HepG2 (cell line): Measurements from ENCODE around the gene CYP2A6. TPM values are rescaled to one million over a fixed set of nuclear protein-coding genes. Genes with fewer than 3 reads are reported as not detected.

Experiments
- ARID5B ChIP-seq: IDR thresholded peaks from 2 replicates; pipeline ENCODE4 v1.4.0; 2020; ENCODE audit warnings: mild to moderate bottlenecking, missing genetic modification reagents
- DZIP1 ChIP-seq: sonication (generic); formaldehyde crosslinking; IDR thresholded peaks from 2 replicates; pipeline ENCODE4 v1.5.0; 2020; ENCODE audit warnings: mild to moderate bottlenecking, missing genetic modification reagents
- GLMP ChIP-seq: sonication (generic); formaldehyde crosslinking; IDR thresholded peaks from 2 replicates; pipeline ENCODE4 v1.9.0; 2021; ENCODE audit warnings: missing genetic modification reagents, mild to moderate bottlenecking, borderline replicate concordance
- KDM6A ChIP-seq: IDR thresholded peaks from 2 replicates; pipeline ENCODE4 v1.6.1; 2016; ENCODE audit warnings: low read depth
- MEIS1 ChIP-seq: sonication (generic); formaldehyde crosslinking; IDR thresholded peaks from 2 replicates; pipeline ENCODE4 v1.9.0; 2021; ENCODE audit warnings: mild to moderate bottlenecking, missing genetic modification reagents, moderate library complexity, borderline replicate concordance
- NFRKB ChIP-seq: fragments of 450-650 bp; IDR thresholded peaks from 2 replicates; pipeline ENCODE4 v1.6.1; 2017
- NKX3-1 ChIP-seq: sonication (generic); formaldehyde crosslinking; IDR thresholded peaks from 2 replicates; pipeline ENCODE4 v1.5.0; 2020; ENCODE audit warnings: missing genetic modification reagents
- SNAPC5 ChIP-seq: sonication (generic); formaldehyde crosslinking; IDR thresholded peaks from 2 replicates; pipeline ENCODE4 v1.8.1; 2023; ENCODE audit warnings: mild to moderate bottlenecking, missing genetic modification reagents, borderline replicate concordance
- SP4 ChIP-seq: sonication (generic); formaldehyde crosslinking; IDR thresholded peaks from 2 replicates; pipeline ENCODE4 v1.8.1; 2023; ENCODE audit warnings: mild to moderate bottlenecking, missing genetic modification reagents
- THAP11 ChIP-seq: IDR thresholded peaks from 2 replicates; pipeline ENCODE4 v1.6.1; 2016; ENCODE audit warnings: missing biosample characterization, missing genetic modification reagents
- ZBTB38 ChIP-seq: sonication (generic); formaldehyde crosslinking; IDR thresholded peaks from 2 replicates; pipeline ENCODE4 v1.5.1; 2020; ENCODE audit warnings: mild to moderate bottlenecking, missing genetic modification reagents
- ZBTB4 ChIP-seq: sonication (generic); formaldehyde crosslinking; IDR thresholded peaks from 2 replicates; pipeline ENCODE4 v1.4.0; 2020; ENCODE audit warnings: missing genetic modification reagents, mild to moderate bottlenecking, borderline replicate concordance
- ZNF556 ChIP-seq: sonication (generic); formaldehyde crosslinking; IDR thresholded peaks from 2 replicates; pipeline ENCODE4 v1.4.0; 2020; ENCODE audit warnings: mild to moderate bottlenecking, missing genetic modification reagents, borderline replicate concordance
- ZNF788 ChIP-seq: sonication (generic); formaldehyde crosslinking; IDR thresholded peaks from 2 replicates; pipeline ENCODE4 v1.5.0; 2020; ENCODE audit warnings: mild to moderate bottlenecking, missing genetic modification reagents, borderline replicate concordance
- ZSCAN5A ChIP-seq: sonication (generic); formaldehyde crosslinking; IDR thresholded peaks from 2 replicates; pipeline ENCODE4 v1.8.0; 2022; ENCODE audit warnings: mild to moderate bottlenecking, missing genetic modification reagents, borderline replicate concordance
- polyA plus RNA-seq, 8 experiments: library from polyadenylated mRNA; depleted of rRNA in 3 of 8; stranded (reverse) in 7 of 8; unstranded in 1 of 8; fragments of >200 nt; fragmentation: Illumina TruSeq in 4 of 8; extraction: Trizol in 4 of 8; gene quantifications; 2 replicates each; pipeline versions ENCODE4 v1.2.1 to v1.2.3, GENCODE V29; 2011 to 2016; ENCODE audit warnings: low read depth in 4 of 8, missing spikeins in 1 of 8, mixed read lengths in 1 of 8; ENCODE audit not compliant: insufficient read depth in 1 of 8
- total RNA-seq, 5 experiments: library from RNA; depleted of rRNA; stranded (reverse); fragments of >200 nt; fragmentation: Illumina TruSeq; extraction: Trizol; gene quantifications; 2 replicates each; pipeline ENCODE4 v1.2.3, GENCODE V29; 2016; ENCODE audit warnings: low read depth in 1 of 5

The CYP2A6 gene
- total and polyA plus RNA-seq, 2 of the 13 experiments (the other 11 are each of a cell fraction or from before 2014, with no cell fraction given): not detected

- TF ChIP-seq ZNF788 (CRISPR knock-in tag): peak; percentile 52; the same call in 1 of the 2 replicates
- no peak for TF ChIP-seq GLMP (CRISPR knock-in tag)
- no peak for TF ChIP-seq THAP11 (CRISPR knock-in tag)
- no peak for TF ChIP-seq KDM6A
- TF ChIP-seq ZBTB38: no peak
- no peak for TF ChIP-seq NKX3-1 (CRISPR knock-in tag)
- TF ChIP-seq SP4 (CRISPR knock-in tag): peak; percentile 93
- TF ChIP-seq SNAPC5 (CRISPR knock-in tag): peak; percentile 84
- TF ChIP-seq ZSCAN5A (CRISPR knock-in tag): no peak
- no peak for TF ChIP-seq MEIS1 (CRISPR knock-in tag)
- no peak for TF ChIP-seq ARID5B
- no peak for TF ChIP-seq ZBTB4 (CRISPR knock-in tag)
- TF ChIP-seq NFRKB: no peak
- no peak; the same call in 1 of the 2 replicates for TF ChIP-seq ZNF556 (CRISPR knock-in tag)
- TF ChIP-seq DZIP1: no peak
Observed at GRCh38 chr19:40798683-40799557, 51.3 kb downstream of the CYP2A6 start, which contains the start of gene EGLN2 (continued).
